Immature natural killer cell (primary cell): ENCODE data around the gene RNF121. TPM values are rescaled to one million over a fixed set of nuclear protein-coding genes. Genes with fewer than 3 reads are reported as not detected.

Experiments used
- DNase-seq, 3 donors: peaks; one replicate each; pipeline ENCODE4 v3.0.0; 2022; ENCODE audit warnings: mixed read lengths in 1 of 3
- H3K27ac Mint-ChIP-seq, 6 donors: one replicate each; pipeline ENCODE4 v1.8.0; 2020; ENCODE audit warnings: mixed read lengths in 6 of 6, mild to moderate bottlenecking in 5 of 6, inconsistent platforms in 4 of 6, moderate library complexity in 3 of 6
- H3K27me3 Mint-ChIP-seq, 3 donors: one replicate each; pipeline ENCODE4 v1.8.0; 2020 to 2021; ENCODE audit warnings: low read depth in 3 of 3, mild to moderate bottlenecking in 3 of 3, mixed read lengths in 3 of 3, moderate library complexity in 3 of 3, inconsistent platforms in 1 of 3
- H3K36me3 Mint-ChIP-seq, 3 donors: one replicate each; pipeline ENCODE4 v1.8.0; 2020; ENCODE audit warnings: mixed read lengths in 3 of 3, inconsistent platforms in 2 of 3, mild to moderate bottlenecking in 2 of 3
- H3K4me1 Mint-ChIP-seq, 2 donors: one replicate each; pipeline ENCODE4 v1.8.0; 2020; ENCODE audit warnings: inconsistent platforms in 2 of 2, mild to moderate bottlenecking in 2 of 2, mixed read lengths in 2 of 2, moderate library complexity in 1 of 2
- H3K4me3 Mint-ChIP-seq, 5 donors: one replicate each; pipeline ENCODE4 v1.8.0; 2020; ENCODE audit warnings: mild to moderate bottlenecking in 5 of 5, mixed read lengths in 5 of 5, inconsistent platforms in 3 of 5, moderate library complexity in 3 of 5
- H3K9me3 Mint-ChIP-seq, 6 donors: one replicate each; pipeline ENCODE4 v1.8.0; 2020; ENCODE audit warnings: mild to moderate bottlenecking in 6 of 6, mixed read lengths in 6 of 6, inconsistent platforms in 4 of 6, moderate library complexity in 3 of 6
- polyA plus RNA-seq, 3 donors: library from polyadenylated mRNA; unstranded; fragments of 300-500 nt; fragmentation: Illumina TruSeq; gene quantifications; one replicate each; pipeline ENCODE4 v1.2.3, GENCODE V29; 2021

RNF121 gene
- polyA plus RNA-seq, 3 donors from 2014 or later, result 9.8 to 16.0 (median 13.4) TPM

- Mint-ChIP-seq H3K4me3 (no peak overlapping the region), H3K9me3 (no peaks in the 10 kb centered on the region), H3K36me3 (peaks cover 4 to 12% (median 11%) of the 10 kb centered on the region in 3 donors), H3K27me3 (peaks cover 0 to 3% (median 0%) of the 10 kb centered on the region in 3 donors), H3K4me1 (no peaks in the 10 kb centered on the region), H3K27ac (peak overlapping the region in 1 of 6 donors; percentile 36)
- no peak for DNase-seq
Observed at GRCh38 chr11:71979602-71980001, 50.8 kb downstream of the RNF121 start.

DNA sequence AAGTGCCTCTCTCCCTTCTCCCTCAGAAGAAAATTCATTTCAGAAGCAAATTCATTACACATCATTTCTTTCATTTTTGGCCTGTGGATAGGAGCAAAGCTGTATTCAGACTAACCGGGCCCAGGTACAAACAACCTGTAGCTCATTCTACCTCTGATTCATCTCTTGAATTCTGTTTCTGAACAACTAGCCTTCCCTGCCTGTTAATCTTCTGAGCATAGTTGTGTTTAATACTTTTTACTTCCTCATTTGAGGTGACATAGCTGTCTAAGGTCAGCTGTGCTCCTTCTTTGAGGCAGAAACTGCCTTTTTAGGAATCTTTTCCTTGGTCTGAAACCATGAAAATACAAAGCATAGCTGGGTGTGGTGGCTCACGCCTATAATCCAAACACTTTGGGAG is 57.3 kb downstream of the RNF121 start:
- Mint-ChIP-seq H3K27ac (no peak overlapping the region), H3K4me3 (no peak overlapping the region), H3K36me3 (peaks cover 4 to 20% (median 12%) of the 10 kb centered on the region in 3 donors), H3K9me3 (no peaks in the 10 kb centered on the region), H3K27me3 (no peaks in the 10 kb centered on the region), H3K4me1 (no peaks in the 10 kb centered on the region)
- DNase-seq, result no peak

DNA sequence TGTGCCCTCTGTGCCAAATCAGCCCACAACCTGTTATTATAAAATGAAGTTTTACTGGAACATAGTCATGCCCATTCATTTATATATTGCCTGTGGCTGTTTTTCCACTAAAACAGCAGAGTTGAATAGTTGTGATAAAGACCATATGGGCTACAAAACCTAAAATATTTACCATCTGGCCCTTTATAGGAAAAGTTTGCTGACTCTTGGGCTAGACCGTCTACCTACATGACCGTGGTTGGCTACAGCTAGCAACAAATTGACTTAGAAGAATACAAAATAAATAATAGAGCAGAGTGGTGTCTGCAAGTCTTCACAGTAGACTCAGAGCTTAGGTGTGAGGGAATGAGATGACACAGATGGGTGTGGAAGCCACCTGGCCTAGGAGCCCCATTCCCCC is 58.7 kb downstream of the RNF121 start:
- peaks cover under 1 to 17% (median 12%) of the 10 kb centered on the region in 3 donors for H3K36me3 Mint-ChIP-seq
- H3K27ac Mint-ChIP-seq, result no peak overlapping the region
- no peak overlapping the region for H3K4me3 Mint-ChIP-seq
- no peak for DNase-seq
- H3K27me3 Mint-ChIP-seq, result peaks cover 0 to 1% (median 0%) of the 10 kb centered on the region in 3 donors
- no peaks in the 10 kb centered on the region for H3K9me3 Mint-ChIP-seq
- H3K4me1 Mint-ChIP-seq, result no peaks in the 10 kb centered on the region

GRCh38 chr11:71988050-71988449 is 59.2 kb downstream of the RNF121 start:
- no peaks in the 10 kb centered on the region for H3K4me1 Mint-ChIP-seq
- peaks cover 0 to 17% (median 12%) of the 10 kb centered on the region in 3 donors for H3K36me3 Mint-ChIP-seq
- H3K27me3 Mint-ChIP-seq, result peaks cover 0 to 1% (median 0%) of the 10 kb centered on the region in 3 donors
- no peak overlapping the region for H3K4me3 Mint-ChIP-seq
- no peaks in the 10 kb centered on the region for H3K9me3 Mint-ChIP-seq
- no peak for DNase-seq
- H3K27ac Mint-ChIP-seq, result no peak overlapping the region

DNA sequence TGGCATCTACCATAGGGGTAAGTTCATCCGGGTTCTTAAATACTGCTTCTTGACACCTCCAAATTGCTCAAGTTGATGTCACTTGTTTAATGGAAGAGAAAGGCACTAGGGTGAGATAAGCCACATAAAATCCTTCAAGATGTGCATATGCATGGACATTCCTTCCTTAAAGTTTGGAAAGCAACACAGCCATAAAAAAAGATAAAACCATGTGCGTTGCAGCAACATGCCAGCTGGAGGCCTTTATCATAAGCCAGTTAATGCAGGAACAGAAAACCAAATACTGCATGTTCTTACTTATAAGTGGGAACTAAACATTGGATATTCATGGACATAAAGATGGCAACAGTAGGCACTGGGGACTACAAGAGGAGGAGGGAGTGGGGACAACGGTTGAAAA is 61.9 kb downstream of the RNF121 start:
- Mint-ChIP-seq H3K27me3 (peaks cover 0 to 1% (median 0%) of the 10 kb centered on the region in 3 donors), H3K36me3 (peaks cover 0 to 9% (median 8%) of the 10 kb centered on the region in 3 donors), H3K27ac (peak overlapping the region in 1 of 6 donors; percentile 16), H3K4me3 (no peak overlapping the region), H3K9me3 (no peaks in the 10 kb centered on the region), H3K4me1 (no peaks in the 10 kb centered on the region)
- no peak for DNase-seq

GRCh38 chr11:71991494-71991893 is 62.6 kb downstream of the RNF121 start:
- no peaks in the 10 kb centered on the region for H3K9me3 Mint-ChIP-seq
- H3K27ac Mint-ChIP-seq, result peak overlapping the region in 1 of 6 donors; percentile 49
- H3K27me3 Mint-ChIP-seq, result peaks cover 0 to 1% (median 0%) of the 10 kb centered on the region in 3 donors
- peaks cover 0 to 8% (median 5%) of the 10 kb centered on the region in 3 donors for H3K36me3 Mint-ChIP-seq
- DNase-seq, result no peak
- H3K4me3 Mint-ChIP-seq, result no peak overlapping the region
- H3K4me1 Mint-ChIP-seq, result no peaks in the 10 kb centered on the region

DNA sequence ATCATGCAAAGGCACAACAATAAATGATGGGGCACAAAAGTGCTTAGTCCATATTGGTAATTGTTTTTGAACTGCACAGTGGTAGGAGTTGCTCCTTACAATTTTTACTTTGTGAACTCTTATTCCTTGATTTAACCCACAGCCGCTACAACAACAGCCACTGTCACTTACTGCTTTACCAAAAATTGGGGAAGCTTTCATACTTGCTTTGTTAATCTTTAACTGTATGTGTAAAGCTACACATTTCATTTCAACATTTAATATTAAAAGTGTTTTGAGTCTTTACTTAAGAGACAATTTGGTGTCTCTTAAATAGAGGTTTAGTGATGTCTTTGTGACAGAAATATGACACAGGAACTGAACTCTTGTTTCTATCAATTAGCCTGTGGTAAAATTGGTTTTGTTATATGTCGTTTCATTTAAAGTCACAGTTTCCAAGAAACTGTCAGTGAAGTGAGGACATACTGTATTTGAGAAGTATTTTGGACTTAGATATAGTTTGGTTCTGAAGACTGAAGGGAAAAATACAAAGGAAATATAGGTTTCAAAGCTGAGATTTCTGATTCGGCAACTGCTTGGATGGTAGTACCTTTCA is 63.4 kb downstream of the RNF121 start:
- H3K27me3 Mint-ChIP-seq, result peaks cover 0 to 1% (median 0%) of the 10 kb centered on the region in 3 donors
- H3K9me3 Mint-ChIP-seq, result no peaks in the 10 kb centered on the region
- H3K36me3 Mint-ChIP-seq, result peaks cover 0 to 8% (median 6%) of the 10 kb centered on the region in 3 donors
- no peak for DNase-seq
- H3K27ac Mint-ChIP-seq, result peak overlapping the region in 1 of 6 donors; percentile 37
- peaks cover 0 to 3% of the 10 kb centered on the region in 2 donors for H3K4me1 Mint-ChIP-seq
- no peak overlapping the region for H3K4me3 Mint-ChIP-seq

GRCh38 chr11:71994786-71995185 is 65.9 kb downstream of the RNF121 start:
- no peaks in the 10 kb centered on the region for H3K9me3 Mint-ChIP-seq
- H3K4me3 Mint-ChIP-seq, result no peak overlapping the region
- no peak for DNase-seq
- H3K27ac Mint-ChIP-seq, result no peak overlapping the region
- H3K36me3 Mint-ChIP-seq, result peaks cover 0 to 9% (median 4%) of the 10 kb centered on the region in 3 donors
- H3K4me1 Mint-ChIP-seq, result peaks cover 19 to 21% of the 10 kb centered on the region in 2 donors
- peaks cover 0 to 2% (median 2%) of the 10 kb centered on the region in 3 donors for H3K27me3 Mint-ChIP-seq

DNA sequence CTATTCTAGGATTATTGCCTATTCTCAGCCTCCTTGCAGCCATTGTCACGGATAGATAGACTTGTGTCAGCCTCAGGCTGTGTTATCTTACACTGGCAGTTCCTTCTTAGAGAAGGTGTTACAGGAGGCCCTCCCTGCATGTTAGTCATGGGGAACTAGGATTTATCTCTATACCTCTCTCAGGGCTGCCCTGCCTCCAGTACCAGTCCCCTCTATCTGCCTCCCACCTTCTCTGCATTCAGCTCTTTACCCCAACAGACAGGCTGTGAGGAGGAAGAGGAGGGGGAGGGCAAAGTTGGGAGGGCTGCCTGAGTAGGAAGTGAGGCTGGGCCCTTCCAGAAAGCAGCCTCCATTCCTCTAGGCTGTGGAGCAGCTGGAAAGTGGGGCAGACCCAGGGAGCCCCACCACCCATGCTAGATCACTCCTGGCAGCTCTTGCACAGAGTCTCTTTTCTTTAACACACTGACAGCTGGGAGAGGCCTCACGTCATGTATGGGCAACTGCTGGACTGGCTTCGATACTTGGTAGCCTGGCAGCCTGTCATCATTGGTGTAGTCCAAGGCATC is 67.0 kb downstream of the RNF121 start:
- no peak overlapping the region for H3K4me3 Mint-ChIP-seq
- H3K9me3 Mint-ChIP-seq, result no peaks in the 10 kb centered on the region
- DNase-seq, result no peak
- peaks cover 0 to 9% (median 4%) of the 10 kb centered on the region in 3 donors for H3K36me3 Mint-ChIP-seq
- H3K27ac Mint-ChIP-seq, result no peak overlapping the region
- H3K4me1 Mint-ChIP-seq, result peaks cover 24 to 27% of the 10 kb centered on the region in 2 donors
- H3K27me3 Mint-ChIP-seq, result peaks cover 0 to 2% (median 2%) of the 10 kb centered on the region in 3 donors

GRCh38 chr11:71996517-71996916 is 67.7 kb downstream of the RNF121 start:
- Mint-ChIP-seq H3K4me1 (peaks cover 24 to 27% of the 10 kb centered on the region in 2 donors), H3K9me3 (no peaks in the 10 kb centered on the region), H3K4me3 (no peak overlapping the region), H3K27ac (peak overlapping the region in 1 of 6 donors; percentile 50), H3K27me3 (peaks cover 0 to 2% (median 1%) of the 10 kb centered on the region in 3 donors), H3K36me3 (peaks cover 0 to 9% (median 4%) of the 10 kb centered on the region in 3 donors)
- no peak for DNase-seq

GRCh38 chr11:71996946-71997345 is 68.1 kb downstream of the RNF121 start:
- no peak for DNase-seq
- H3K27me3 Mint-ChIP-seq, result peaks cover 0 to 2% (median 1%) of the 10 kb centered on the region in 3 donors
- peaks cover 27 to 29% of the 10 kb centered on the region in 2 donors for H3K4me1 Mint-ChIP-seq
- no peaks in the 10 kb centered on the region for H3K9me3 Mint-ChIP-seq
- no peak overlapping the region for H3K4me3 Mint-ChIP-seq
- peaks cover 3 to 12% (median 8%) of the 10 kb centered on the region in 3 donors for H3K36me3 Mint-ChIP-seq
- H3K27ac Mint-ChIP-seq, result peak overlapping the region in 3 of 6 donors; percentile 32 to 69 (median 50)

DNA sequence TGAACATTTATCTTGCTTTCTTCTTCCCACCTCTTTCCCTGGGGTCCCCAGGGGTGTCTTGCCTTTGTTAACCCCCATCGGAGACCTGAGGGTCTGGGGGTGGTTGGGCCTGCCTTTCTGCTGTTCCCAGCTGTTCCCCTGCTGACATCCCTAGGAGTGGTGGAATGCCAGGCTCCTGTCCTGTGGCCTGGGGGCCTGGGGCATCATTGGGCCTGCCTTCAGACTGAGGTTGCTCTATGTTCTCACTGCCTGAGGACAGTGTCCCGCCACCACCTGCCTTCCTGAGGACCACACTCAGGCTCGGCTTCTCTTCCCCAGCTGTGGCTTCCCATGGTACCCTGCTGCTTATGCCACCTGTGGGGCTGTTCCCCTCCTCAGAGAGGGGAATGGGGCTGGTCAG is 68.7 kb downstream of the RNF121 start:
- Mint-ChIP-seq H3K27me3 (peaks cover 1 to 2% (median 2%) of the 10 kb centered on the region in 3 donors), H3K4me3 (no peak overlapping the region), H3K4me1 (peaks cover 32 to 34% of the 10 kb centered on the region in 2 donors), H3K27ac (peak overlapping the region in 1 of 6 donors; percentile 93), H3K36me3 (peaks cover 9 to 18% (median 14%) of the 10 kb centered on the region in 3 donors), H3K9me3 (no peaks in the 10 kb centered on the region)
- DNase-seq, result no peak

DNA sequence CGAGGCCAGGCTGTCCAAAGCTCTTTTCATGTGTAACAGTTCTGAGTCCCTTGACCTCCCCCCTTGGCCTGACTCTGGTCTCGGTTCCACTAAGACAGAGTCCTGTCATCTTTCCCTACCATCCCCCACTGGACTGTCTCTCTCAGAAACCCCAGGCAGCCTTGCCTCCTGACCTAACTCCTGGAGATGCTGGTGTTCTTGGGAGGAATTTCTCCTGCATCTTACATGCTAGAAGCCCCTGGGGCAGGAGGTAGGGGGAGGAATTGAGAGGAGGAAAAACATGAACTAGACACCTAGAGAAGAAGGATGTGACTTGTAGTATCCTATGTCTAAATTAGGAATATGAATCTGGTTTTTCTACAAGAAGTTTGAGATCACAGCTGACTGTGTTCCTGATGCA is 69.2 kb downstream of the RNF121 start:
- Mint-ChIP-seq H3K4me1 (peaks cover 32 to 34% of the 10 kb centered on the region in 2 donors), H3K27ac (peak overlapping the region; percentile 93 to 98 (median 94)), H3K4me3 (peak overlapping the region; percentile 84 to 96 (median 88)), H3K36me3 (peaks cover 14 to 20% (median 19%) of the 10 kb centered on the region in 3 donors), H3K27me3 (peaks cover 2 to 4% (median 3%) of the 10 kb centered on the region in 3 donors), H3K9me3 (no peaks in the 10 kb centered on the region)
- no peak for DNase-seq

DNA sequence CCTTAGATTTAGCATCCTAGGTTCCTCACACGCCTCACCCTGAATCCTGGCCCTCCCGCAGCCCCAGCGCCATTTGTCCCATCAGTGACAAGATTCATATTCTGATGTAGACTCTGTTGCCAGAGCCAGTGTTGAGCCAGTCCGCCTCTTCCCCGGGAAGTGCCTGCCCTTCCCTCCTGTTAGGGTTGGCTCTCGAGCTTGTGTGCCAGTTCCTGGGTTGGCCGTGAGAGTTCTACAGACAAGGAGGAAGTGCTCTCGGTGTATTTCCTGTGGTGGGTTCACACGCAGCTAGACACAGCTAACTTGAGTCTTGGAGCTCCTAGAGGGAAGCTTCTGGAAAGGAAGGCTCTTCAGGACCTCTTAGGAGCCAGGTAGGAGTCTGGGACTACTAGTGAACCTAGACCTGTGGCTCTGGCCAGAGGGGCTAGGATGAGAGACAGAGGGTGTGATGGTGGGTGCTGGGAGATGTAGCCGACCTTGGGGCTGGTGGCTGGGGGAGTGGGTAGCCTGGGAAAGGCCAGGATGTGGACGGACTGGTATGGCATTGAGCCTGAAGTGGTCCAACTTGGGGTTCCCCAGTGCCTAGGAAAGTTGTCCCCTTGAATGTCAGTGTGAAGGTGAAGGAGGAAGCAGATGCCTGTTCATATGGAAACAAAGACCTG is 69.9 kb downstream of the RNF121 start, which contains the start of gene IL18BP:
Gene IL18BP, plus strand, starts transcription at position 261 of the 662 bp plus-strand sequence. CDS start 1,076 bp downstream, outside the sequence.
- peaks cover 2 to 6% (median 5%) of the 10 kb centered on the region in 3 donors for H3K27me3 Mint-ChIP-seq
- no peaks in the 10 kb centered on the region for H3K9me3 Mint-ChIP-seq
- peak within 1 kb of the TSS; percentile 93 to 98 (median 94) for H3K27ac Mint-ChIP-seq
- H3K4me3 Mint-ChIP-seq, result peak within 1 kb of the TSS; percentile 84 to 96 (median 88)
- H3K36me3 Mint-ChIP-seq, result peaks cover 15 to 20% (median 20%) of the 10 kb centered on the region in 3 donors
- H3K4me1 Mint-ChIP-seq, result peaks cover 32 to 34% of the 10 kb centered on the region in 2 donors
- DNase-seq, result peak; percentile 32 to 49 (median 38)
